ENCODE data around the gene FAM174B.

DNA sequence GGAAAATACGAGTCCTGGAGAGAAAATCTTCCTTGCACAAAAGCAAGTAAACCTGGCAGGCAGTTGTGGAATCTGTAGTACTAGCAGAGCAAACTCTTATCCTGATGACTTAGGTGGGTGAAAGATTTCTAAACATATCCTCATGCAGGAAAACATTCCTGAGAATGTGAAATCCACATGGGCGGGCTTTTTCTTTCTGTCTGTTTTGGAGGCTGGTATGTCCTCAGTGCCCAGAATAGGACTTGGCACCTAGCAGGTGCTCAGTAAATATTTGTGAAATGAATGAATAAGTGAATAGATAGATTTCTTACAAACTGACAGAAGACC, 53.3 kb downstream of the FAM174B start:
- TF ChIP-seq, protein P1, sequence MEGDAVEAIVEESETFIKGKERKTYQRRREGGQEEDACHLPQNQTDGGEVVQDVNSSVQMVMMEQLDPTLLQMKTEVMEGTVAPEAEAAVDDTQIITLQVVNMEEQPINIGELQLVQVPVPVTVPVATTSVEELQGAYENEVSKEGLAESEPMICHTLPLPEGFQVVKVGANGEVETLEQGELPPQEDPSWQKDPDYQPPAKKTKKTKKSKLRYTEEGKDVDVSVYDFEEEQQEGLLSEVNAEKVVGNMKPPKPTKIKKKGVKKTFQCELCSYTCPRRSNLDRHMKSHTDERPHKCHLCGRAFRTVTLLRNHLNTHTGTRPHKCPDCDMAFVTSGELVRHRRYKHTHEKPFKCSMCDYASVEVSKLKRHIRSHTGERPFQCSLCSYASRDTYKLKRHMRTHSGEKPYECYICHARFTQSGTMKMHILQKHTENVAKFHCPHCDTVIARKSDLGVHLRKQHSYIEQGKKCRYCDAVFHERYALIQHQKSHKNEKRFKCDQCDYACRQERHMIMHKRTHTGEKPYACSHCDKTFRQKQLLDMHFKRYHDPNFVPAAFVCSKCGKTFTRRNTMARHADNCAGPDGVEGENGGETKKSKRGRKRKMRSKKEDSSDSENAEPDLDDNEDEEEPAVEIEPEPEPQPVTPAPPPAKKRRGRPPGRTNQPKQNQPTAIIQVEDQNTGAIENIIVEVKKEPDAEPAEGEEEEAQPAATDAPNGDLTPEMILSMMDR (IDR thresholded peaks at IDR 0.05): no peak
- no peak for TF ChIP-seq POLR2A (IDR thresholded peaks at IDR 0.05)

All from tibial nerve (tissue), 3 donors.